Lower leg skin (tissue), 4 donors: ENCODE results near the gene USP2. TPM values are rescaled to one million over a fixed set of nuclear protein-coding genes. Genes with fewer than 3 reads are reported as not detected.

ENCODE experiments used
- DNase-seq, 2 donors: peaks; one replicate each; pipeline ENCODE4 v3.0.0-alpha.2; 2019; ENCODE audit warnings: low spot score in 2 of 2
- H3K4me3 ChIP-seq: fragments of 200-600 bp; sonication (generic); 2 replicates; pipeline ENCODE4 v1.5.1; 2017; ENCODE audit warnings: mild to moderate bottlenecking, low read depth; ENCODE audit not compliant: poor library complexity, severe bottlenecking
- POLR2A ChIP-seq, 2 donors: fragments of 450-650 bp; IDR thresholded peaks; one replicate each; pipeline ENCODE4 v1.6.1; 2016 to 2017; ENCODE audit warnings: antibody characterized with exemption in 2 of 2, mild to moderate bottlenecking in 1 of 2, moderate library complexity in 1 of 2
- WGBS, 2 donors: methylation state at CpG; one replicate each; pipeline ENCODE4 v1.1.5; 2018; 5-methylcytosine and 5-hydroxymethylcytosine counted together
- intact Hi-C: fragments of 100-400 bp; cut with DNase I; formaldehyde crosslinking; loops from one replicate; pipeline ENCODE4 v1.15.0; 2023; ENCODE audit warnings: low total_unique reads
- total RNA-seq, 4 donors: library from RNA; depleted of rRNA; stranded (reverse); fragments of >200 nt; gene quantifications; one replicate each; pipeline ENCODE4 v1.1.0, GENCODE V29; 2016
- TF ChIP-seq, protein P1 (sequence below), 3 donors: fragments of 450-650 bp; IDR thresholded peaks; one replicate each; pipeline ENCODE4 v1.5.1; 2016; ENCODE audit warnings: antibody characterized with exemption in 3 of 3, mild to moderate bottlenecking in 3 of 3, moderate library complexity in 2 of 3

Gene USP2
- total RNA-seq, 4 donors from 2014 or later, result 15.0 to 35.6 (median 18.1) TPM

DNA sequence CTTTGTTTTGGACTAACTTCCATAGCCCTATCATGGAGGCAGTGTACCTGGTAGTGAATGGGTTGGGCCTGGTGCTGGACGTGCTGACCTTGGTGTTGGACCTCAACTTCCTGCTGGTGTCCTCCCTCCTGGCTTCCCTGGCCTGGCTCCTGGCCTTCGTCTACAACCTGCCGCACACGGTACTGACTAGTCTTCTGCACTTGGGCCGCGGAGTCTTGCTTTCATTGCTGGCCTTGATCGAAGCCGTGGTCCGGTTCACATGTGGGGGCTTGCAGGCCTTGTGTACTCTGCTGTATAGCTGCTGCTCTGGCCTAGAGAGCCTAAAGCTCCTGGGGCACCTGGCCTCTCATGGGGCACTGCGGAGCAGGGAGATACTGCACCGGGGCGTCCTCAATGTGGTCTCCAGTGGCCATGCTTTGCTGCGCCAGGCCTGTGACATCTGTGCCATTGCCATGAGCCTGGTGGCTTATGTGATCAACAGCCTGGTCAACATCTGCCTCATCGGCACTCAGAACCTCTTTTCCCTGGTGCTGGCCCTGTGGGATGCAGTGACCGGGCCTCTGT is 46.3 kb downstream of the USP2 start:
- 65 to 72% methylated on average over 10 to 14 of the region's 15 CpGs for WGBS, 2 donors
- peak overlapping the region; percentile 65 for H3K4me3 ChIP-seq
- no peak for TF ChIP-seq POLR2A (IDR thresholded peaks at IDR 0.05)
- TF ChIP-seq, protein P1, sequence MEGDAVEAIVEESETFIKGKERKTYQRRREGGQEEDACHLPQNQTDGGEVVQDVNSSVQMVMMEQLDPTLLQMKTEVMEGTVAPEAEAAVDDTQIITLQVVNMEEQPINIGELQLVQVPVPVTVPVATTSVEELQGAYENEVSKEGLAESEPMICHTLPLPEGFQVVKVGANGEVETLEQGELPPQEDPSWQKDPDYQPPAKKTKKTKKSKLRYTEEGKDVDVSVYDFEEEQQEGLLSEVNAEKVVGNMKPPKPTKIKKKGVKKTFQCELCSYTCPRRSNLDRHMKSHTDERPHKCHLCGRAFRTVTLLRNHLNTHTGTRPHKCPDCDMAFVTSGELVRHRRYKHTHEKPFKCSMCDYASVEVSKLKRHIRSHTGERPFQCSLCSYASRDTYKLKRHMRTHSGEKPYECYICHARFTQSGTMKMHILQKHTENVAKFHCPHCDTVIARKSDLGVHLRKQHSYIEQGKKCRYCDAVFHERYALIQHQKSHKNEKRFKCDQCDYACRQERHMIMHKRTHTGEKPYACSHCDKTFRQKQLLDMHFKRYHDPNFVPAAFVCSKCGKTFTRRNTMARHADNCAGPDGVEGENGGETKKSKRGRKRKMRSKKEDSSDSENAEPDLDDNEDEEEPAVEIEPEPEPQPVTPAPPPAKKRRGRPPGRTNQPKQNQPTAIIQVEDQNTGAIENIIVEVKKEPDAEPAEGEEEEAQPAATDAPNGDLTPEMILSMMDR (IDR thresholded peaks at IDR 0.05), result no peak
- no peak for DNase-seq
- intact Hi-C loops, result no loop called here

DNA sequence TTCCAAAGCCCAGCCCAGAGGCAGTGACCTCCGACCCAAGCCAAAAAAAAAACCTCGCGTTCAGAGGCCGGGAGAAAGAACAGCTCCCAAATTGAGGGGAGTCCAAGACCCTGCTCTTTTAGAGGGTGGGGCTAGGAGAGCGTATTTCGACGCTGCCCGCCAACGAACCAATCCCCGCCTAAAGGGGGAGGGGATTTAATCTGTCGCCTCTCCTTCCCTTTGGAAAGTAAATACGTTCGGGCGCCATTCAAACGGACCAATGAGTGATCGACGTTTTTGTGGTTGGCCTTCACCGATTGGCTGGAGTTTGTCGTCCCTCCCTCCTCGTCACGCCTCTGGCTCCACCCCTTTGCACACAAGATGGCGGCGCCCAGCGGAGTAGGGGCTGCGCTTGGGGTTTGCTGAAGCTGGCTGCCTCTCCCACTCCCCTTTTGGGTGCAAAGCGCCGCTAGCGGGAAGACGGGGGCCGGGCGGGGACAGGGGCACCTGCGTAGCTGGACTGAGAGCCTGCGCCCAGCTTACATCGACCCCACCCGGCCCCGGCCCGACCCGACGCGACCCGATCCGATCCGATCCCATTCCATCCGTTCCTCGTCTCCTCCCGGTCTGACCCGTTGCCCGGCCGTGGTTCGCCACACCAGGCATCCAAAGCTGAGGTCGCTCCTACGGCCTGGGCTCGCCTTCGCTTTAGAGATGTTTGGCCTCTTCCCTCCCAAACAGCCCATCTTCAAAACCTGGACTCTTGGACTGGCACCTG is 47.1 kb downstream of the USP2 start, which contains the start of gene RNF26:
RNF26 (plus strand) TSS at position 354 of the 757 bp plus-strand sequence. CDS start 596 bp downstream, outside the sequence.
- TF ChIP-seq POLR2A (IDR thresholded peaks at IDR 0.05), result peak in 1 of 2 donors; percentile 50
- TF ChIP-seq, protein P1 (IDR thresholded peaks at IDR 0.05), result no peak
- 1% methylated on average over 53 to 54 of the region's 54 CpGs for WGBS, 2 donors
- peak; percentile 98 to 99 for DNase-seq
- intact Hi-C loops, result no loop called here
- H3K4me3 ChIP-seq, result peak within 1 kb of the TSS; percentile 65

DNA sequence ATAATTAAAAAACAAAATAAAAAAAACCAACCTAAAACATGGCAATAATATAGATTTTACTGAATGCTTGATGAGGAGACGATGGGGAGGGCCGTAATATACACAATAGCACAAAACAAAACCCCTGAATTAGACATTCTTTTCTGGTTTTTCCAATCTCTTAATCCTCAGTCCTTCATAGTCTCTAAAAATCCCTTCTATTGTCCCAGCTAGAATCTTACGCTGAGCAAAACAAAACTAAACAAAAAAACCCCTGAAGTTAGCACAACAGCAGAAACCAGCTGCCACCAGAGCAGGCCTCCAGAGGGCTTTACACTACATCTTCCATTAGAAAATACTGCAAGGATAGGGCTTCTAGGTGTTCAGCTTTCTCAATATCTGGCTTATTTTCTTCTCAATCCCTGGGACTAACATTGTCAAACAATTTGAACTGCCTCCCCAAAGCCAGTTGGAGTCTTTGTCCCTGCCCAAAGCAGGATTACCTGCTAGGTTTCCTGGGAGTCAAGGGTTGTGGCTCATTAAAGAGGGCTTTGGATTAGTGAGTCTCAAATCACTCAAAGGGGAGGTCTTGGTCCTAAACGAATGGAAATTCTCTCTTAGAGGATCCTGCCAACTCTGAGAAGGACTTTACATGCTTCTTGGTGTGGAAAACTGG is 49.3 kb downstream of the USP2 start:
- WGBS, 2 donors, result 84 to 86% methylated on average over 4 of the region's 4 CpGs
- TF ChIP-seq POLR2A (IDR thresholded peaks at IDR 0.05), result no peak
- TF ChIP-seq, protein P1 (IDR thresholded peaks at IDR 0.05), result no peak
- no peak overlapping the region for H3K4me3 ChIP-seq
- intact Hi-C loops, result no loop called here
- DNase-seq, result no peak

DNA sequence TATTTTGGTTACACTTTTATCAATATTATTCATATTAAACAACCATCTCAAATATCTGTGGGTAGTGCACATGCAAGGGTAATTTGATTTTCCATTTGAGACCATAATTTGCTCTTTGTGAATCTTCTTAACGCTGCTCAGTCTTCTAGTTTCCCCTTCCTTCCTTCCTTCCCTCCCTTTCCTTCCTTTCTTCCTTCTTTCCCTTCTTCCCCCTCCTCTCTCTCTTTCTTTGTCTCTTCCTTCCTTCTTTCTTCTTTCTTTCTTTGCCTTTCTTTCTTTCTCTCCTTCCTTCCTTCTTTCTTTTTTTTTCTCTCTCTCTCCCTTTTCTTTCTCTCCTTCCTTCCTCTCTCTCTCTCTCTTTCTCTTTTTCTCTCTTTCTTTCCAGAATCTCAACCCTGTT is 51.3 kb downstream of the USP2 start:
- no peak for TF ChIP-seq POLR2A (IDR thresholded peaks at IDR 0.05)
- TF ChIP-seq, protein P1 (IDR thresholded peaks at IDR 0.05), result no peak
- no peak for DNase-seq
- intact Hi-C loops, result no loop called here
- WGBS, 2 donors, result 65 to 76% methylated on average over 1 of the region's 1 CpG
- no peak overlapping the region for H3K4me3 ChIP-seq

DNA sequence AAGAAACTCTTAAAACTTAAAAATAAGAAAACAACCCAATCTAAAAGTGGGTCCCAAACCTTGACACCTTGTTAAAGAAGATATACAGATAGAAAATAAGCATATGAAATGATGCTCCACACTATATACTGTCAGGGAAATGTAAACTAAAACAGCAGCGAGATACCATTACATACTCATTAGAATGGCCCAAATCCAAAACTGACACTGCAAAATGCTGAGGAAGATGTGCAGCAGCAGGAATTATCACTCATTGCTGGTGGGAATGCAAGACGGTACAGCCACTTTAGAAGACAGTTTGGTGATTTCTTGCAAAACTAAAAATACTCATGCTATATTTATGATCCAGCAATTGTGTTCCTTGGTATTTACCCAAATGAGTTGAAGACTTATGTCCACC is 52.2 kb downstream of the USP2 start:
- no peak for DNase-seq
- no peak overlapping the region for H3K4me3 ChIP-seq
- TF ChIP-seq, protein P1 (IDR thresholded peaks at IDR 0.05), result no peak
- no peak for TF ChIP-seq POLR2A (IDR thresholded peaks at IDR 0.05)
- intact Hi-C loops, result loop anchor here (10.0 kb wide), 1 partner anchor 125 kb away; the partner anchor contains the start of gene CBL
- WGBS, 2 donors, result 62 to 67% methylated on average over 2 of the region's 2 CpGs
